IMR-90 (cell line): ENCODE measurements around the gene KRTAP10-5. TPM values are rescaled to one million over a fixed set of nuclear protein-coding genes. Genes with fewer than 3 reads are reported as not detected.

Experiments used
- ATAC-seq: fragments of 200-7000 bp; cut with Tn5 transposase; 2 replicates; pipeline ENCODE4 v1.9.1; 2020; ENCODE audit warnings: low read depth, mild to moderate bottlenecking, moderate library complexity
- BruUV-seq: library from RNA; stranded (reverse); fragments of 400-500 nt; replicated peaks from 2 replicates; lab custom pipeline; 2021; lab: Mats Ljungman, UMichigan
- CTCF ChIA-PET: fragments of 300-600 bp; formaldehyde crosslinking; extraction: SDS; loops from one replicate; lab custom pipeline; 2021; ENCODE audit warnings: antibody characterized with exemption; lab: Yijun Ruan, JAX
- POLR2A ChIA-PET: fragments of 300-600 bp; sonication (Branson Sonifier 250); formaldehyde crosslinking; loops from one replicate; lab custom pipeline; 2022; ENCODE audit warnings: antibody characterized with exemption; ENCODE audit not compliant: unreplicated experiment; lab: Charles Lee
- DNase-seq: peaks from one replicate; pipeline ENCODE4 v3.0.0; 2013
- H2AFZ ChIP-seq: replicated peaks from 2 replicates; pipeline ENCODE3; 2013; ENCODE audit warnings: low read length, mild to moderate bottlenecking; ENCODE audit not compliant: poor library complexity
- H2AK5ac ChIP-seq: 2 replicates; pipeline ENCODE4 v1.6.1; 2013; ENCODE audit warnings: low read depth, low read length, inconsistent platforms
- H2AK9ac ChIP-seq: replicated peaks from 2 replicates; pipeline ENCODE3; 2013; ENCODE audit warnings: mild to moderate bottlenecking, low read depth, low read length, moderate library complexity; ENCODE audit not compliant: poor library complexity
- H2BK120ac ChIP-seq: 2 replicates; pipeline ENCODE4 v1.6.1; 2013; ENCODE audit warnings: low read depth, low read length, inconsistent platforms
- H2BK15ac ChIP-seq: 3 replicates; pipeline ENCODE4 v1.6.1; 2013; ENCODE audit warnings: low read depth, low read length, inconsistent platforms
- H2BK20ac ChIP-seq: 2 replicates; pipeline ENCODE4 v1.6.1; 2013; ENCODE audit warnings: low read depth, mild to moderate bottlenecking, inconsistent platforms, low read length, moderate library complexity
- H2BK5ac ChIP-seq: 2 replicates; pipeline ENCODE4 v1.6.1; 2013; ENCODE audit warnings: mild to moderate bottlenecking, low read depth, low read length, inconsistent platforms; ENCODE audit not compliant: poor library complexity, severe bottlenecking
- H3K14ac ChIP-seq: replicated peaks from 2 replicates; pipeline ENCODE4 v1.6.1; 2013; ENCODE audit warnings: low read depth, low read length, inconsistent platforms
- H3K18ac ChIP-seq: 2 replicates; pipeline ENCODE4 v1.6.1; 2013; ENCODE audit warnings: low read depth, low read length, control low read depth
- H3K23ac ChIP-seq: 2 replicates; pipeline ENCODE4 v1.6.1; 2013; ENCODE audit warnings: low read depth, low read length, inconsistent platforms
- H3K27ac ChIP-seq: 2 replicates; pipeline ENCODE4 v1.5.1; 2013; ENCODE audit warnings: mild to moderate bottlenecking, control low read depth, low read length; ENCODE audit not compliant: insufficient read depth
- H3K27me3 ChIP-seq: 2 replicates; pipeline ENCODE4 v1.6.1; 2013; ENCODE audit warnings: low read length; ENCODE audit not compliant: control insufficient read depth, insufficient read depth
- H3K36me3 ChIP-seq: 2 replicates; pipeline ENCODE4 v1.6.1; 2013; ENCODE audit warnings: low read length, mixed read lengths; ENCODE audit not compliant: control insufficient read depth, insufficient read depth
- H3K4ac ChIP-seq: 2 replicates; pipeline ENCODE4 v1.6.1; 2013; ENCODE audit warnings: low read depth, low read length, inconsistent platforms
- H3K4me1 ChIP-seq: 2 replicates; pipeline ENCODE4 v1.6.1; 2013; ENCODE audit warnings: low read length, mixed read lengths; ENCODE audit not compliant: control insufficient read depth, insufficient read depth
- H3K4me2 ChIP-seq: 2 replicates; pipeline ENCODE4 v1.6.1; 2013; ENCODE audit warnings: low read depth, mild to moderate bottlenecking, control low read depth, low read length, moderate library complexity
- H3K4me3 ChIP-seq: 2 replicates; pipeline ENCODE4 v1.5.1; 2013; ENCODE audit warnings: low read depth, mild to moderate bottlenecking, control low read depth, low read length, moderate library complexity; ENCODE audit not compliant: insufficient read depth
- H3K56ac ChIP-seq: 2 replicates; pipeline ENCODE4 v1.6.1; 2013; ENCODE audit warnings: low read length, inconsistent platforms; ENCODE audit not compliant: insufficient read depth; ENCODE audit errors: extremely low read depth
- H3K79me1 ChIP-seq, 2 experiments: 2 replicates each; pipeline ENCODE4 v1.6.1; 2013; ENCODE audit warnings: low read length in 2 of 2, inconsistent platforms in 1 of 2, low read depth in 1 of 2
- H3K9ac ChIP-seq: 2 replicates; pipeline ENCODE4 v1.6.1; 2013; ENCODE audit warnings: low read depth, low read length, control low read depth
- H3K9me1 ChIP-seq: 2 replicates; pipeline ENCODE4 v1.6.1; 2013; ENCODE audit warnings: low read length, inconsistent platforms; ENCODE audit not compliant: insufficient read depth
- H3K9me3 ChIP-seq: 2 replicates; pipeline ENCODE4 v1.6.1; 2013; ENCODE audit warnings: low read length; ENCODE audit not compliant: control insufficient read depth, insufficient read depth
- H4K20me1 ChIP-seq: 2 replicates; pipeline ENCODE4 v1.6.1; 2013; ENCODE audit warnings: low read length, inconsistent platforms; ENCODE audit not compliant: insufficient read depth
- H4K5ac ChIP-seq: 2 replicates; pipeline ENCODE4 v1.6.1; 2013; ENCODE audit warnings: mild to moderate bottlenecking, low read depth, low read length, control low read depth
- H4K8ac ChIP-seq, 2 experiments: 2 replicates each; pipeline ENCODE4 v1.6.1; 2013; ENCODE audit warnings: low read depth in 2 of 2, low read length in 2 of 2, control low read depth in 1 of 2, inconsistent platforms in 1 of 2
- H4K91ac ChIP-seq: 2 replicates; pipeline ENCODE4 v1.6.1; 2013; ENCODE audit warnings: low read depth, low read length, inconsistent platforms; ENCODE audit not compliant: insufficient read depth
- NFE2L2 ChIP-seq: fragments of 150-350 bp; IDR thresholded peaks from 2 replicates; pipeline ENCODE4 v1.6.1; 2016; ENCODE audit warnings: low read depth, mild to moderate bottlenecking, low read length
- RFX5 ChIP-seq: IDR thresholded peaks from 2 replicates; pipeline ENCODE4 v1.8.0; 2012; ENCODE audit warnings: low read depth, mild to moderate bottlenecking, low read length, moderate library complexity
- USF2 ChIP-seq: fragments of 150-350 bp; IDR thresholded peaks from 2 replicates; pipeline ENCODE4 v1.6.1; 2017; ENCODE audit warnings: mild to moderate bottlenecking, antibody characterized with exemption, low read length, low read depth
- WGBS, 2 experiments: methylation state at CpG; one replicate each; pipeline versions ENCODE4 v1.1.5 to v1.1.7; 2013; ENCODE audit warnings: missing lambda C conversion rate in 2 of 2; ENCODE audit not compliant: insufficient read length in 1 of 2; ENCODE audit errors: extremely low coverage in 2 of 2; 5-methylcytosine and 5-hydroxymethylcytosine counted together
- dilution Hi-C: fragments of 300-500 bp; cut with HindIII; formaldehyde crosslinking; loops from one replicate; pipeline ENCODE4 v1.14.3; 2018; ENCODE audit warnings: low sequenced_read_pairs; ENCODE audit not compliant: unreplicated experiment
- in situ Hi-C: fragments of 300-500 bp; cut with MboI; formaldehyde crosslinking; loops from 3 replicates; pipeline ENCODE4 v1.14.3; 2019; ENCODE audit warnings: low sequenced_read_pairs, inconsistent platforms, mixed read lengths
- intact Hi-C: fragments of 100-400 bp; cut with micrococcal nuclease; formaldehyde crosslinking; loops from 2 replicates; pipeline ENCODE4 v1.10.0; 2022
- polyA plus RNA-seq, 3 experiments: library from polyadenylated mRNA; depleted of rRNA; stranded (reverse); fragments of >200 nt; gene quantifications; 2 replicates each; pipeline ENCODE4 v1.2.3, GENCODE V29; 2012; ENCODE audit warnings: low replicate concordance in 1 of 3
- total RNA-seq: library from RNA; depleted of rRNA; stranded (reverse); fragments of >200 nt; gene quantifications from 2 replicates; pipeline ENCODE4 v1.2.3, GENCODE V29; 2012

The KRTAP10-5 gene
- total and polyA plus RNA-seq, 2 of the 4 experiments (the other 2 are of a cell fraction) = not detected

- H2AK5ac ChIP-seq = no peak overlapping the region
- H3K56ac ChIP-seq = no peak overlapping the region
- H3K9me1 ChIP-seq = no peaks in the 10 kb centered on the region
- no peak overlapping the region for H3K23ac ChIP-seq
- in situ Hi-C loops (no loop called here), dilution Hi-C loops (no loop called here), intact Hi-C loops (no loop called here)
- no peak for TF ChIP-seq USF2
- TF ChIP-seq NFE2L2 = no peak
- TF ChIP-seq RFX5 = no peak
- H2AK9ac ChIP-seq = no peak overlapping the region
- no peaks in the 10 kb centered on the region for H3K36me3 ChIP-seq
- no peak overlapping the region for H2BK15ac ChIP-seq
- H2AFZ ChIP-seq = no peak overlapping the region
- H2BK120ac ChIP-seq = no peak overlapping the region
- no peaks in the 10 kb centered on the region for H4K20me1 ChIP-seq
- H3K79me1 ChIP-seq = no peaks in the 10 kb centered on the region
- no peak overlapping the region for H3K9ac ChIP-seq
- CTCF ChIA-PET = no interaction called here
- no peak overlapping the region for H3K4me3 ChIP-seq
- no peak overlapping the region for H3K14ac ChIP-seq
- no peak overlapping the region for H3K4me2 ChIP-seq
- 71% methylated on average over 14 of the region's 25 CpGs; no CpG with 5 or more reads in 1 of the 2 experiments for WGBS, 2 experiments
- H3K9me3 ChIP-seq = peaks cover 2% of the 10 kb centered on the region; the same call in 1 of the 2 replicates
- POLR2A ChIA-PET = no interaction called here
- peaks cover 12% of the 10 kb centered on the region for H3K27me3 ChIP-seq
- DNase-seq (no peak), ATAC-seq (no peak)
- no peaks in the 10 kb centered on the region for H3K4me1 ChIP-seq
- BruUV-seq = no TSS peak
- no peak overlapping the region for H4K5ac ChIP-seq
- no peak overlapping the region for H3K4ac ChIP-seq
- no peak overlapping the region for H3K18ac ChIP-seq
- H2BK20ac ChIP-seq = no peak overlapping the region
- H4K8ac ChIP-seq = no peak overlapping the region
- H2BK5ac ChIP-seq = no peak overlapping the region
- no peak overlapping the region for H3K27ac ChIP-seq
- no peak overlapping the region for H4K91ac ChIP-seq
Measured at GRCh38 chr21:44549525-44550211, 30.7 kb downstream of the KRTAP10-5 start.
